A549 (cell line): ENCODE measurements around the gene FMO2. TPM values are rescaled to one million over a fixed set of nuclear protein-coding genes. Genes with fewer than 3 reads are reported as not detected.

ENCODE experiments used
- ATAC-seq, 2 experiments: fragments of 200-7000 bp in 1 of 2; fragments of >200 bp in 1 of 2; cut with Nextera tagmentation in 1 of 2; cut with Tn5 transposase in 1 of 2; 3 replicates each; pipeline versions ENCODE4 v1.8.0 to v1.9.1; 2018 to 2020; ENCODE audit warnings: mild to moderate bottlenecking in 1 of 2, moderate library complexity in 1 of 2
- CTCF ChIA-PET: fragments of 300-600 bp; sonication (Branson Sonifier 250); formaldehyde crosslinking; extraction: SDS; loops from one replicate; lab custom pipeline; 2021; ENCODE audit warnings: antibody characterized with exemption, inconsistent platforms; lab: Yijun Ruan, JAX
- POLR2A ChIA-PET: fragments of 350-600 bp; formaldehyde crosslinking; extraction: SDS; loops from one replicate; lab custom pipeline; 2021; ENCODE audit warnings: antibody characterized with exemption, inconsistent platforms; lab: Yijun Ruan, JAX
- DNase-seq, 2 experiments: peaks; one replicate each; pipeline versions ENCODE4 v3.0.0 to v3.0.0-alpha.2; 2011 to 2016; ENCODE audit warnings: low read depth in 1 of 2, low spot score in 1 of 2
- FAIRE-seq: peaks from 2 replicates; lab custom pipeline; 2011; peaks lifted over from hg19 to GRCh38; lab: Jason Lieb, UNC
- H3K27ac ChIP-seq, 2 experiments: fragments of >200 bp; sonication (Bioruptor Twin); formaldehyde crosslinking; 3 replicates each; pipeline ENCODE4 v1.5.1; 2016 to 2017
- H3K4me1 ChIP-seq: fragments of >200 bp; sonication (Bioruptor Twin); formaldehyde crosslinking; 3 replicates; pipeline ENCODE4 v1.6.1; 2016
- H3K4me2 ChIP-seq: fragments of >200 bp; sonication (Bioruptor Twin); formaldehyde crosslinking; 3 replicates; pipeline ENCODE4 v1.6.1; 2016
- H3K4me3 ChIP-seq: fragments of >200 bp; sonication (Bioruptor Twin); formaldehyde crosslinking; 3 replicates; pipeline ENCODE4 v1.5.1; 2016
- H3K9me3 ChIP-seq: fragments of >200 bp; sonication (Bioruptor Twin); formaldehyde crosslinking; 3 replicates; pipeline ENCODE4 v1.6.1; 2016
- BHLHE40 ChIP-seq: IDR thresholded peaks from 2 replicates; pipeline ENCODE4 v1.6.1; 2012; ENCODE audit warnings: low read depth, low read length, inconsistent platforms
- CBX8 ChIP-seq: fragments of 200-600 bp; sonication (generic); IDR thresholded peaks from 2 replicates; pipeline ENCODE4 v1.6.1; 2016
- CEBPB ChIP-seq, 2 experiments: fragments of >200 bp in 1 of 2; sonication (Bioruptor Twin) in 1 of 2; formaldehyde crosslinking in 1 of 2; IDR thresholded peaks; 2 replicates each; pipeline ENCODE4 v1.6.1; 2012 to 2016
- CHD4 ChIP-seq: fragments of 200-600 bp; sonication (generic); IDR thresholded peaks from 2 replicates; pipeline ENCODE4 v1.6.1; 2016; ENCODE audit warnings: antibody characterized with exemption, mild to moderate bottlenecking, borderline replicate concordance
- EHMT2 ChIP-seq: fragments of 200-600 bp; sonication (generic); IDR thresholded peaks from 2 replicates; pipeline ENCODE4 v1.6.1; 2016; ENCODE audit warnings: antibody characterized with exemption, low read depth, mild to moderate bottlenecking, moderate library complexity
- FOXS1 ChIP-seq: fragments of 250-450 bp; sonication (Bioruptor Pico); IDR thresholded peaks from 2 replicates; pipeline ENCODE4 v1.5.0; 2020; ENCODE audit warnings: mild to moderate bottlenecking, moderate library complexity
- HOXB13 ChIP-seq: fragments of 250-450 bp; sonication (Bioruptor Pico); IDR thresholded peaks from 2 replicates; pipeline ENCODE4 v1.5.0; 2020; ENCODE audit warnings: low read depth, mild to moderate bottlenecking, moderate library complexity
- JUNB ChIP-seq: fragments of >200 bp; sonication (Bioruptor Twin); formaldehyde crosslinking; IDR thresholded peaks from 2 replicates; pipeline ENCODE4 v1.6.1; 2016
- MAFK ChIP-seq: fragments of 450-650 bp; IDR thresholded peaks from 2 replicates; pipeline ENCODE4 v1.6.1; 2014; ENCODE audit not compliant: partially characterized antibody
- PHF8 ChIP-seq: fragments of 200-600 bp; sonication (generic); IDR thresholded peaks from 2 replicates; pipeline ENCODE4 v1.6.1; 2016; ENCODE audit warnings: low read depth, mild to moderate bottlenecking, antibody characterized with exemption, moderate library complexity, borderline replicate concordance
- POLR2A ChIP-seq: IDR thresholded peaks from 2 replicates; pipeline ENCODE4 v1.6.1; 2012; ENCODE audit warnings: mild to moderate bottlenecking, low read length
- POLR2AphosphoS2 ChIP-seq: conservative IDR thresholded peaks from 2 replicates; pipeline ENCODE4 v1.6.1; 2012; ENCODE audit warnings: low read length, improper control_type of control experiment, inconsistent platforms
- RARB ChIP-seq: fragments of 250-450 bp; sonication (Bioruptor Pico); IDR thresholded peaks from 2 replicates; pipeline ENCODE4 v1.8.0; 2021; ENCODE audit warnings: mild to moderate bottlenecking, moderate library complexity
- SMC3 ChIP-seq: fragments of >200 bp; sonication (Bioruptor Twin); formaldehyde crosslinking; IDR thresholded peaks from 3 replicates; pipeline ENCODE4 v1.6.1; 2018; ENCODE audit warnings: inconsistent platforms
- SREBF2 ChIP-seq: fragments of 450-650 bp; IDR thresholded peaks from 2 replicates; pipeline ENCODE4 v1.6.1; 2014; ENCODE audit warnings: mild to moderate bottlenecking, moderate library complexity
- TFCP2L1 ChIP-seq: fragments of 250-450 bp; sonication (Bioruptor Pico); IDR thresholded peaks from 2 replicates; pipeline ENCODE4 v1.5.0; 2021; ENCODE audit warnings: mild to moderate bottlenecking
- TP53 ChIP-seq: fragments of 250-450 bp; sonication (Bioruptor Pico); IDR thresholded peaks from 2 replicates; pipeline ENCODE4 v1.5.0; 2021; ENCODE audit warnings: mild to moderate bottlenecking, moderate library complexity
- ZC3H11A ChIP-seq: fragments of 450-650 bp; IDR thresholded peaks from 2 replicates; pipeline ENCODE4 v1.6.1; 2014; ENCODE audit warnings: antibody characterized with exemption, mild to moderate bottlenecking
- ZFP36 ChIP-seq: fragments of 450-650 bp; IDR thresholded peaks from 2 replicates; pipeline ENCODE4 v1.6.1; 2014; ENCODE audit warnings: borderline replicate concordance; ENCODE audit not compliant: partially characterized antibody
- WGBS: methylation state at CpG from one replicate; pipeline ENCODE4 v1.1.6; 2017; ENCODE audit errors: missing lambda C conversion rate; 5-methylcytosine and 5-hydroxymethylcytosine counted together
- polyA plus RNA-seq, 4 experiments: library from polyadenylated mRNA; depleted of rRNA in 3 of 4; stranded (reverse); fragments of >200 nt; fragmentation: RNase III in 1 of 4; extraction: RNeasy Plus Mini Kit Qiagen cat#74134 plus additional on column Dnase treatment in 1 of 4; gene quantifications; 2 replicates in 3 of 4; 3 replicates in 1 of 4; pipeline ENCODE4 v1.2.3, GENCODE V29; 2011 to 2017
- TF ChIP-seq, protein P1 (sequence below): fragments of >200 bp; sonication (Bioruptor Twin); formaldehyde crosslinking; IDR thresholded peaks from 3 replicates; pipeline ENCODE4 v1.5.1; 2016
- TF ChIP-seq, protein P2 (sequence below): fragments of 250-450 bp; sonication (Bioruptor Pico); IDR thresholded peaks from 2 replicates; pipeline ENCODE4 v1.5.0; 2020; ENCODE audit warnings: low read depth, mild to moderate bottlenecking, moderate library complexity

FMO2 gene
- polyA plus RNA-seq, 2 of the 4 experiments (the other 2 are of a cell fraction): not detected

DNA sequence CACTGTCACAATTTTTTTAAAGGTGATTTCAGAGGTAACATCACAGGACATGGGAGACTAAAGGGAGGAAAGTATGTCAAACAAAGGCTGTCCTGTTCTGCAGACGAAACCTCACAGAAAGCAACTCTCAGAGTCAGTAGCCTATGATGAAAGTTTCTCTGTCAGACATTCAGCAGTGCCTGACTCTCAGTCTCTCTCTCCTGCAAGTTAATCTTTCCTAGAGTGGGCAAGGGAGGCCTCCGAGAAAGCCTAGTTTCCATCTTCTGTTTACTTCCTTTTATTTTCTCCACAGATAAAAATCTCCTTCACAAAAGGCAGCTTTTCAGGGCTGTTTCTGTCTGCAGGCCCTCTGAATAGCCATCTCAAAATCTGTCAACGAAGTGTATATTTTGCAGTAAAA, 24.9 kb upstream of the FMO2 start:
- Histone ChIP-seq H3K4me2 (no peak overlapping the region), H3K4me1 (no peaks in the 10 kb centered on the region), H3K27ac (no peak overlapping the region), H3K4me3 (no peak overlapping the region), H3K9me3 (no peaks in the 10 kb centered on the region)
- WGBS: 14% methylated on average over 3 of the region's 3 CpGs
- ChIA-PET POLR2A (no interaction called here), CTCF (no interaction called here)
- no peak for ATAC-seq
- TF ChIP-seq CEBPB (IDR thresholded peaks at IDR 0.05) (no peak), EHMT2 (no peak), SREBF2 (no peak), CBX8 (no peak), MAFK (no peak), FOXS1 (CRISPR knock-in tag) (no peak), POLR2AphosphoS2 (no peak)
- TF ChIP-seq, protein P1, sequence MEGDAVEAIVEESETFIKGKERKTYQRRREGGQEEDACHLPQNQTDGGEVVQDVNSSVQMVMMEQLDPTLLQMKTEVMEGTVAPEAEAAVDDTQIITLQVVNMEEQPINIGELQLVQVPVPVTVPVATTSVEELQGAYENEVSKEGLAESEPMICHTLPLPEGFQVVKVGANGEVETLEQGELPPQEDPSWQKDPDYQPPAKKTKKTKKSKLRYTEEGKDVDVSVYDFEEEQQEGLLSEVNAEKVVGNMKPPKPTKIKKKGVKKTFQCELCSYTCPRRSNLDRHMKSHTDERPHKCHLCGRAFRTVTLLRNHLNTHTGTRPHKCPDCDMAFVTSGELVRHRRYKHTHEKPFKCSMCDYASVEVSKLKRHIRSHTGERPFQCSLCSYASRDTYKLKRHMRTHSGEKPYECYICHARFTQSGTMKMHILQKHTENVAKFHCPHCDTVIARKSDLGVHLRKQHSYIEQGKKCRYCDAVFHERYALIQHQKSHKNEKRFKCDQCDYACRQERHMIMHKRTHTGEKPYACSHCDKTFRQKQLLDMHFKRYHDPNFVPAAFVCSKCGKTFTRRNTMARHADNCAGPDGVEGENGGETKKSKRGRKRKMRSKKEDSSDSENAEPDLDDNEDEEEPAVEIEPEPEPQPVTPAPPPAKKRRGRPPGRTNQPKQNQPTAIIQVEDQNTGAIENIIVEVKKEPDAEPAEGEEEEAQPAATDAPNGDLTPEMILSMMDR: no peak
- no peak for DNase-seq
- no peak for FAIRE-seq

DNA sequence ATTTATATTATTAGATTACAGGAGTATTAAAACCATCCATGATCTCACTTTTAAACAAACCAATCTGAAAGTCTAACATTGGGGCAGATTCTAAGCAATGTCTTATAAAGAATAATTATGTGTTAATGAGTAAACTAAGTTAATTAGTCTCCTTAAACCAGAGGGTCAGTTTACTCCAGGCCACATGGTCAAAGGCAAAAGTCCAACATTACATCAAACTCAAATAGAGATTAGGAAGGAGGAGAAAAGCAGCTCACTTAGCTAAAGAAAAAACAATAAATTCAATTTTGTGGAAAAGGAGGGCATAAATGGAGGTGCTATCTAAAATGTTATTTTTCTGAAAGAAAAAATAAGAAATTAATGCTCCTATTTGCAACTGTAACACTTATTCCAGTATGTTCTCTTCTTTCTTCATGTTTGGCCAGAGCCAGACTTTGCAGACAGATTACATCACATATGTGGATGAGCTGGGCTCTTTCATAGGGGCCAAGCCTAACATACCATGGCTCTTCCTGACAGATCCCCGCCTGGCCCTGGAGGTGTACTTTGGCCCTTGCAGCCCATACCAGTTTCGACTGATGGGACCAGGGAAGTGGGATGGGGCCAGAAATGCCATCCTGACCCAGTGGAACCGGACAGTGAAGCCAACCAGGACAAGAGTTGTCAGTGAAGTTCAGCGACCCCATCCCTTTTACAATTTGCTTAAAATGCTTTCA, 24.3 kb upstream of the FMO2 start:
- CTCF ChIA-PET: no interaction called here
- 5% methylated on average over 4 of the region's 4 CpGs for WGBS
- H3K4me3 ChIP-seq: no peak overlapping the region
- TF ChIP-seq ZFP36 (no peak), HOXB13 (CRISPR knock-in tag) (no peak)
- no peaks in the 10 kb centered on the region for H3K9me3 ChIP-seq
- POLR2A ChIA-PET: no interaction called here
- H3K4me1 ChIP-seq: no peaks in the 10 kb centered on the region
- FAIRE-seq (no peak), DNase-seq (no peak), ATAC-seq (no peak)
- no peak overlapping the region for H3K4me2 ChIP-seq
- H3K27ac ChIP-seq: no peak overlapping the region

DNA sequence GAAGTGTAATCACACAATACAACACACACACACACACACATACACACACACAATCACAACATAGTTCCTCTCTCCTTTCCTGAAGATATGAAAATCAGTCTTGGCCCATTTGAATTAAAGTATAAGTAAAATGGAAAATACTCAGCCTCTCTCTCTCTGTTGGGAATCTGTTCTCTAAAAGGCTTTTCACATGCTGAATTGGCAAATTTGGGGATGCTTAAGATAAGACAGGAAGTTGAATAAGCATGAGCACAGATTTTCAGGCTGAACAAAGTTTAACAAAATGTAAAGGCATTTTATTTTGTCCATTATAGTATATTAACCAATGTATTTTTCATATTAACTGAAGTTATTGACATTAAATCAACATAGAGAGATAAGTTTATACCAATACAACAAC, 23.7 kb upstream of the FMO2 start:
- TF ChIP-seq CHD4 (no peak), JUNB (no peak), POLR2A (no peak), TFCP2L1 (CRISPR knock-in tag) (no peak), MAFK (peak; percentile 18), RARB (CRISPR knock-in tag) (no peak)
- TF ChIP-seq, protein P2, sequence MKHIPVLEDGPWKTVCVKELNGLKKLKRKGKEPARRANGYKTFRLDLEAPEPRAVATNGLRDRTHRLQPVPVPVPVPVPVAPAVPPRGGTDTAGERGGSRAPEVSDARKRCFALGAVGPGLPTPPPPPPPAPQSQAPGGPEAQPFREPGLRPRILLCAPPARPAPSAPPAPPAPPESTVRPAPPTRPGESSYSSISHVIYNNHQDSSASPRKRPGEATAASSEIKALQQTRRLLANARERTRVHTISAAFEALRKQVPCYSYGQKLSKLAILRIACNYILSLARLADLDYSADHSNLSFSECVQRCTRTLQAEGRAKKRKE: no peak
- Histone ChIP-seq H3K4me3 (no peak overlapping the region), H3K27ac (no peak overlapping the region), H3K4me1 (no peaks in the 10 kb centered on the region), H3K9me3 (no peaks in the 10 kb centered on the region), H3K4me2 (no peak overlapping the region)
- POLR2A ChIA-PET: no interaction called here
- FAIRE-seq (no peak), DNase-seq (no peak), ATAC-seq (no peak)
- CTCF ChIA-PET: no interaction called here

DNA sequence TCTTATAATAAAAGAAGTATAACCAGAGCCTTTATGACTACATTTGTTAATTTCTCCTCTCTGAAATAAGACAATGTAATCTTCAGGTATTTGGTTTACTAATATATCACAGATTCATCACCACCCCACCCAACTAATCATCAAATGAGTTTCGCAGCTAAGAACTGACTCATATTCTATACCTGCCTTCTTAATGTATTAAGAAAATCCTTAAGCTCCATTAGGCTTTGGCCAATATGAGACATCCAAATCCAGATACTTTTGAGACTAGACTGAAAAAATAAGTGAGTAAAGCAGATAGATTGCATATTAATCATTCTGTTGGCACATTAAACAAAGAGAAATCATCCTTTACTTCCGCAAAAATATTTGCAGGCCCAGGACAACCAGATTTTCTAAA, 18.7 kb upstream of the FMO2 start:
- TF ChIP-seq SMC3 (no peak), POLR2AphosphoS2 (no peak), BHLHE40 (no peak), TP53 (CRISPR knock-in tag) (no peak), ZC3H11A (no peak), TFCP2L1 (CRISPR knock-in tag) (no peak), JUNB (no peak), PHF8 (no peak)
- TF ChIP-seq, protein P2: no peak
- H3K4me2 ChIP-seq: no peak overlapping the region
- FAIRE-seq (no peak), ATAC-seq (no peak), DNase-seq (no peak)
- no peak overlapping the region for H3K27ac ChIP-seq
- H3K4me1 ChIP-seq: no peaks in the 10 kb centered on the region
- ChIA-PET POLR2A (no interaction called here), CTCF (no interaction called here)
- H3K4me3 ChIP-seq: no peak overlapping the region
- 53% methylated on average over 2 of the region's 2 CpGs for WGBS
- H3K9me3 ChIP-seq: no peaks in the 10 kb centered on the region
